Hair follicular keratinocyte (primary cell): ENCODE results near the gene EIF4G1. TPM values are rescaled to one million over a fixed set of nuclear protein-coding genes. Genes with fewer than 3 reads are reported as not detected.

ENCODE experiments used
- total RNA-seq: library from RNA; depleted of rRNA; stranded (reverse); fragments of >200 nt; gene quantifications from 2 replicates; pipeline ENCODE4 v1.2.3, GENCODE V29; 2015

The EIF4G1 gene
- total RNA-seq = 319 and 487 TPM in 2 replicates

GRCh38 chr3:184314363-184314699, at the start of gene EIF4G1:
TSS of gene EIF4G1 (plus strand) at chr3:184314606. CDS start at chr3:184315797, 1,191 bp downstream.

DNA sequence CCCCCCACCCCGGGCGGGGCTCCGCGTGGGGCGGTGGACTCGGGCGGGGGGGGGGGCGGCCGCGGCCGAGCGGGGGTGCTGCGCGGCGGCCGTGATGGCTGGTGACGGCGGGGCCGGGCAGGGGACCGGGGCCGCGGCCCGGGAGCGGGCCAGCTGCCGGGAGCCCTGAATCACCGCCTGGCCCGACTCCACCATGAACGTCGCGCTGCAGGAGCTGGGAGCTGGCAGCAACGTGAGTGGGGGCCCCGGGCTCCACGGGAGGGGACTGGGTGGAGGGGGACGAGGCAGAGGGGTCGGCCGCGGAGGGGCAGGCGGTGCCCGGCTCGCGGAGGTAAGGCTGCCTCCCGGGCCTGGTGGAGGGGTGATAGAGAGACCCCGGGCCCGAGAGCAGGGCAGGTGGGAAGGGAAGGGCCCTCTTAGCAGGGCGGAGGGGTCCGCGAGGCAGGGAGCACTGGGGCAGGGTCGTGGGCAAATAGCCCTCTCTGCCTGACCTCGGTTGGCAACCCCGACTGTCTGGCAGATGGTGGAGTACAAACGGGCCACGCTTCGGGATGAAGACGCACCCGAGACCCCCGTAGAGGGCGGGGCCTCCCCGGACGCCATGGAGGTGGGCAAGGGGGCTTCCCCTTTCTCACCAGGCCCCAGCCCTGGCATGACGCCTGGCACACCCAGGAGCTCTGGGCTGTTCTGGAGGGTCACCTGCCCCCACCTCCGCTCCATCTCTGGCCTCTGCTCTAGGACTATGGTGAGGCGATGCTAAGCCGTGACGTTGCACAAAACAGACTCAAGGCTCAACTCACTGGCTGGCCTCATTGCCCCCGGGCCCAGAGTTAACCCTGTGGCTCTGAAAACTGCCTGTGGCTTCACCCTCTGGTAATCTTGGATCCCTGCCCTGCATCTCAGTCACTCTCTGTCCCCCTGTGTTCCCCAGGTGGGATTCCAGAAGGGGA, 38.2 kb upstream of the EIF4G1 start, which contains the start of gene ECE2:
TSS of gene ECE2 (plus strand) at position 62 of the 950 bp plus-strand sequence. CDS start at position 194, 132 bp downstream.

DNA sequence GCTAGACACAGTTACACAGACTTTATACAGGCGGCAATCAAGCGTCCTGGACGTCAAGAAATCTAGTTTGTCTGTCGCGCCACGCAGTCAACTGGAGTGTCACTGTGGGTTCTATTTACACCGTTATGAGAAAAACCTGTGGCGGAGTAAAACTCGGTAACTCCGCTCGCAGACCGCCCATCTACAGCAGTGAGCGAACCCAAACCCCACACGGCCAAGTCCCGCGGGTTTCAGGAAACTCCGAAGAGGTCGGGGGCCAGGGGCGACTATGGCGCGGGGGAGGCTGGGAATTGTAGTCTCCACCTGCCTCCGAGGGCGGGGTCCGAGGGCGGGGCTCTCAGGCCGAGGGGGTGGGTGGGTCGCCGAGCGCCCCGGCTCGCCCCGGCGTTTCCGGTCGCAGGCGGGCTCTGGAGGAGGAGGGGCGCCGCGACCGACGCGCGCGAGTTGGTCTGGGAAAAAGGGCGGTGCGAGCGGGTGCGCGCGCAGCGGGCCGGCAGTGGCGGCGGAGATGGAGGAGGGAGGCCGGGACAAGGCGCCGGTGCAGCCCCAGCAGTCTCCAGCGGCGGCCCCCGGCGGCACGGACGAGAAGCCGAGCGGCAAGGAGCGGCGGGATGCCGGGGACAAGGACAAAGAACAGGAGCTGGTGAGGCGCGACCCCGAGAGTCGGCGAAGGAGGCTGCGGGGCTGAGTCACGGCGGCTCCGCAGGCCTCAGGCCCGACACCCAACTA, 15.5 kb upstream of the EIF4G1 start, which contains the start of gene PSMD2:
TSS of gene PSMD2 (plus strand) at position 483 of the 729 bp plus-strand sequence. CDS start at position 509, 26 bp downstream.

GRCh38 chr3:184337399-184337714, 23.0 kb downstream of the EIF4G1 start, which contains the start of gene FAM131A:
TSS of gene FAM131A (plus strand) at chr3:184337600. CDS start at chr3:184337631, 31 bp downstream.

GRCh38 chr3:184361532-184361931, 47.1 kb downstream of the EIF4G1 start, which contains the start of the genes CLCN2 and POLR2H:
TSS of gene CLCN2 (minus strand) at chr3:184361605. CDS start at chr3:184361479, 126 bp downstream.
TSS of gene POLR2H (plus strand) at chr3:184361710. CDS start at chr3:184363493, 1,783 bp downstream.

GRCh38 chr3:184377882-184378445, 63.6 kb downstream of the EIF4G1 start, which contains the start of gene THPO:
TSS of gene THPO (minus strand) at chr3:184378207. CDS start at chr3:184376259, 1,948 bp downstream.

DNA sequence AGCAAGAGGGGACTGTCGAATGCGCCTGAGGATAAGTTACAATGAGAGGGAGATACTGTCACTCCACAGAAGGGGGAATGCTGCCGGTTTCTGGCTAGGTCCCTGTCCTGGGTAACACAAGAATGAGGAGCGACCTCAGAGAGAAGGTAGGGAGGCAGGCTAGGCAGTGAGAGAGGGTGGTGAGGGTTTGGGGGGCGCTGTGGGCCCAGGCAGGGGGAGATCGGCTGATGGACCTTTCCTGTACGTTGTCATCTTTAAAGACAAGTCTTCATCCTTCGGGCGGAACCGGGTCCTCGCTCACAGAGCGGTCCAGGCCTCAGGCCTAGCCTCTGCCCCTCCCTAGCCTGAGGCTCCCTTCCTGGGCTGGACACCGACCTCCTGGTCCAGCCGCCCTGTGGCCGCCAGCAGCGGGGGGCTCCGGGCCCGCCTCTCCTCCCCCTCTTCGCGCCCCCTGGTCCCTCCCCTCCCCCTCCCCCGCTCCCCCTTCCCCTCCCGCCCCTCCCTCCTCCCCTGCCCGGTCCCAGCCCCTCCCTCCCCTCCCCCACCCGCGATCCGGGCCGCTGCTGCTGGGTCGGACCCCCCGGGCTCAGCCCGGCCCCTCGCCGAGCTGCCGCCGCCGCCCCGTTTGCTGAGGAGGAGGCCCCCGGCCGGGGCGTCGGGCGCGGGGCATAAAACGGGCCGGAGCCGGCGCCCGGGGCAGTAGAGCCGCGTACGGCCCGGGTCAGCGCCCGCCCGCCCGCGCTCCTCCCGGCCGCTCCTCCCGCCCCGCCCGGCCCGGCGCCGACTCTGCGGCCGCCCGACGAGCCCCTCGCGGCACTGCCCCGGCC, 65.2 kb downstream of the EIF4G1 start, which contains the start of gene CHRD:
TSS of gene CHRD (plus strand) at position 697 of the 827 bp plus-strand sequence. CDS start 265 bp downstream, outside the sequence.

Other genes with a start within 250 kb of the EIF4G1 start
- not detected in 2 replicates for gene HTR3E, start 217.5 kb upstream of the EIF4G1 start, total RNA-seq
- gene EIF2B5, start 179.2 kb upstream of the EIF4G1 start, total RNA-seq = 26.1 and 38.0 TPM in 2 replicates
- 24.0 and 24.9 TPM in 2 replicates for gene DVL3, start 159.2 kb upstream of the EIF4G1 start, total RNA-seq
- gene AP2M1, start 139.8 kb upstream of the EIF4G1 start, total RNA-seq = 241 and 285 TPM in 2 replicates
- gene ABCF3, start 128.4 kb upstream of the EIF4G1 start, total RNA-seq = 29.8 and 41.6 TPM in 2 replicates
- gene VWA5B2, start 85.0 kb upstream of the EIF4G1 start, total RNA-seq = not detected in 2 replicates
- 78.9 and 108 TPM in 2 replicates for gene ALG3, start 65.6 kb upstream of the EIF4G1 start, total RNA-seq
- 12.5 and 18.3 TPM in 2 replicates for gene EEF1AKMT4, start 64.9 kb upstream of the EIF4G1 start, total RNA-seq
- gene CAMK2N2, start 53.1 kb upstream of the EIF4G1 start, total RNA-seq = 1.2 and 1.4 TPM in 2 replicates
- not detected in 2 replicates for gene ECE2, start 38.6 kb upstream of the EIF4G1 start, total RNA-seq
- gene PSMD2, start 15.4 kb upstream of the EIF4G1 start, total RNA-seq = 672 and 923 TPM in 2 replicates
- 23.0 and 30.1 TPM in 2 replicates for gene FAM131A, start 23.0 kb downstream of the EIF4G1 start, total RNA-seq
- gene CLCN2, start 47.0 kb downstream of the EIF4G1 start, total RNA-seq = 3.1 and 3.6 TPM in 2 replicates
- gene POLR2H, start 47.1 kb downstream of the EIF4G1 start, total RNA-seq = 83.7 and 161 TPM in 2 replicates
- not detected in 2 replicates for gene THPO, start 63.6 kb downstream of the EIF4G1 start, total RNA-seq
- gene CHRD, start 65.4 kb downstream of the EIF4G1 start, total RNA-seq = not detected in 2 replicates
- 4.2 and 6.7 TPM in 2 replicates for gene EPHB3, start 247.2 kb downstream of the EIF4G1 start, total RNA-seq